Muscle layer of duodenum (tissue), 2 donors: ENCODE measurements around the gene C4orf36.

ENCODE experiments used
- H3K27ac ChIP-seq: one replicate; pipeline ENCODE4 v1.7.0; 2013; ENCODE audit warnings: mild to moderate bottlenecking, low read length
- H3K27me3 ChIP-seq: one replicate; pipeline ENCODE4 v1.7.0; 2013; ENCODE audit warnings: low read depth, mild to moderate bottlenecking, control low read depth, low read length
- H3K36me3 ChIP-seq, 2 donors: one replicate each; pipeline ENCODE4 v1.7.0; 2013; ENCODE audit warnings: low read length in 2 of 2, control low read depth in 1 of 2, mild to moderate bottlenecking in 1 of 2; ENCODE audit not compliant: insufficient read depth in 2 of 2, control insufficient read depth in 1 of 2
- H3K4me1 ChIP-seq, 2 donors: one replicate each; pipeline ENCODE4 v1.7.0; 2013; ENCODE audit warnings: low read length in 2 of 2, mild to moderate bottlenecking in 2 of 2, control low read depth in 1 of 2, moderate library complexity in 1 of 2; ENCODE audit not compliant: insufficient read depth in 2 of 2, control insufficient read depth in 1 of 2
- H3K4me3 ChIP-seq, 2 donors: one replicate each; pipeline ENCODE4 v1.7.0; 2013; ENCODE audit warnings: low read length in 2 of 2, low read depth in 1 of 2, mild to moderate bottlenecking in 1 of 2
- H3K9me3 ChIP-seq, 2 donors: one replicate each; pipeline ENCODE4 v1.7.0; 2013; ENCODE audit warnings: low read length in 2 of 2, control low read depth in 1 of 2, mild to moderate bottlenecking in 1 of 2; ENCODE audit not compliant: control insufficient read depth in 1 of 2
- donor health status: healthy.

Gene C4orf36, protein sequence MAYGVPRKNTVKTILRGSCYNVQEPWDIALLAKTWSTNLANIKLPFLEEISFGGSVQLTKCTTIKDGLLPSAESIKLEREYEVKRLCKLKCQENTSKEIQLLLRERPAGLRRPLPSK

DNA sequence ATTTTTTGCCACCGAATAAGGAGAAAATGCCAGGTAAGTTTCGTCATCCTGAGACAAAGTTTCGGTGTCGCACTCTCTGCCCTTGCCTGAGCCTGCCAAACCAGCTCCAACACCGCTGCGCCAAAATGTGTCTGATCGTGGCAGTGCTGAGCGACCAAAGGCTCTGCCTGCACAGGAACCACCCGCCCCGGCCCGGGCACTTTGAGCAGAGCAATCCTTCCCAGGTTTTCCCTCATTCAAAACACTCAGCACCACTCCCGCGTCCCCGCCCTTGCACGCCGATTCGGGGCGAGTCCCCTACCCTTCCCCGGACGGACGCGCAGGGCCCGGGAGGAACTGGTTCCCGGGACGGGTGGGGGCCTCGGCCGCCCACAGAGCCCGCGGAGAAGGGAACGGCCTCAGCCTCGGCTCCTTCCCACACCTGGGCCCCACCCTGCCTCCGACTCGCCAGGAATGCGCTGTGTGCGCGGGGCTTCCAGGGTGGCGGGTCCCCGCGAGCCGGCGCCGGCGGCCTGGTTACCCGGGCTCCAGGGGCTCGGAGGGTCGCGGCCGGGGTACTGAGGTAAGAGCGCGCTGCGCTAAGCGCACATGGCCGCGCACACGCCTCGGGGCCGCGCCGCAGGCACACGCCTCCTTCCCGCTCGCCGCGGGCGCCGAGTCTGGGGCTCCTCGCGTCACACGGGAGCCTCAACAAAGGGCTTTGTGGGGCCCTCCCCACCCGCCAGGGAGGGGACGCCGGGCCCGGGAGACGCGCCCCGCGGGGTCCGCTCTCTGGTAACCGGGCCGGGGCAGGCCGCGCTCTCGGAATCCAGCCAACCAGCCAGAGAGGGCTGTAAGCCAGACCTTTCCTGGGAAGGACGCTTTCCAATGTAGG lies at the start of gene C4orf36:
C4orf36 (minus strand) TSS at position 661 of the 874 bp plus-strand sequence. CDS start 902 bp downstream, outside the sequence.
- Histone ChIP-seq H3K4me3 (peak within 1 kb of the TSS; percentile 65 to 94), H3K27ac (no peak within 1 kb of the TSS), H3K36me3 (peaks cover 0 to 5% of the 10 kb centered on the region in 2 donors), H3K9me3 (no peaks in the 10 kb centered on the region), H3K27me3 (no peaks in the 10 kb centered on the region), H3K4me1 (peaks cover 0 to 8% of the 10 kb centered on the region in 2 donors)

GRCh38 chr4:86940920-86941460 lies 48.8 kb upstream of the C4orf36 start:
- Histone ChIP-seq H3K27ac (no peak overlapping the region), H3K9me3 (no peaks in the 10 kb centered on the region), H3K27me3 (no peaks in the 10 kb centered on the region), H3K4me3 (no peak overlapping the region), H3K36me3 (no peaks in the 10 kb centered on the region), H3K4me1 (peaks cover 9 to 18% of the 10 kb centered on the region in 2 donors)

- Histone ChIP-seq H3K27me3 (no peaks in the 10 kb centered on the region), H3K27ac (peak overlapping the region; percentile 71), H3K4me3 (no peak overlapping the region), H3K4me1 (peaks cover 6 to 18% of the 10 kb centered on the region in 2 donors), H3K36me3 (no peaks in the 10 kb centered on the region), H3K9me3 (no peaks in the 10 kb centered on the region)
Observed at GRCh38 chr4:86939729-86940575, 47.7 kb upstream of the C4orf36 start.

DNA sequence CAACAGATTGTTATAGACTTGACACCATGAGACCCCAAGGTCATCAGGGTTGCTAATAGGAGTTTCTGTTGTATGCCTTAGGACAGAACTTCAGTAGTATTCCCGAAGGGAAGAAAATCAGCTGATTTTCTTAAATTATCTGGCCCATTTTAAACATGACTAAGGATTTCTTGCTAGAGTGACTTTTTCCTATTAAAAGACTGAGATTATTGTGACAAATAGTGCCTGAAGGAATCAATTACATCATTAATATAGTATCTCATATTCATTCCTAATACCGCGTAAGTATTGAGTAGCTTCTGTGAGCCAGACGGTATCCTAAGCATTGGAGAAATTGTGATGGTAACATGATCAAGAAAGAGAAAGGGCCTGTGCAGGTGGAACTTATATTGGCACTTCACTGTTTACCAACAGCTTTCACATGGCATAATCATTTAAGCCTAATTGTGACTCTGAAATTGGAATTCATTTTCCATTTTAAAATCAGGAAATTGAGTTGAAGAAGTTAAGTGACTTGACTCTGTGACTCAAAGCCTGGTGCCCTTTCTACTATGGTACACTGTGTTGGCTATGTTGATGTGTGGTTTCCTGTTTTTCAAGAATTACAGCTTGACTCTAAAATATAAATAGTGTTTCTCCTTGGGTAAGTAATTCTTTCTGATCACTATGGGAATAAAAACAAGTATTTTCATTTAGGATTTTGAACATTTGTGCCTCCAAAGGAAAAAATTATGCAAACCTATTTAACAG lies 46.7 kb upstream of the C4orf36 start:
- Histone ChIP-seq H3K4me1 (peaks cover 4 to 18% of the 10 kb centered on the region in 2 donors), H3K9me3 (no peaks in the 10 kb centered on the region), H3K36me3 (no peaks in the 10 kb centered on the region), H3K27me3 (no peaks in the 10 kb centered on the region), H3K27ac (peak overlapping the region; percentile 71), H3K4me3 (no peak overlapping the region)

DNA sequence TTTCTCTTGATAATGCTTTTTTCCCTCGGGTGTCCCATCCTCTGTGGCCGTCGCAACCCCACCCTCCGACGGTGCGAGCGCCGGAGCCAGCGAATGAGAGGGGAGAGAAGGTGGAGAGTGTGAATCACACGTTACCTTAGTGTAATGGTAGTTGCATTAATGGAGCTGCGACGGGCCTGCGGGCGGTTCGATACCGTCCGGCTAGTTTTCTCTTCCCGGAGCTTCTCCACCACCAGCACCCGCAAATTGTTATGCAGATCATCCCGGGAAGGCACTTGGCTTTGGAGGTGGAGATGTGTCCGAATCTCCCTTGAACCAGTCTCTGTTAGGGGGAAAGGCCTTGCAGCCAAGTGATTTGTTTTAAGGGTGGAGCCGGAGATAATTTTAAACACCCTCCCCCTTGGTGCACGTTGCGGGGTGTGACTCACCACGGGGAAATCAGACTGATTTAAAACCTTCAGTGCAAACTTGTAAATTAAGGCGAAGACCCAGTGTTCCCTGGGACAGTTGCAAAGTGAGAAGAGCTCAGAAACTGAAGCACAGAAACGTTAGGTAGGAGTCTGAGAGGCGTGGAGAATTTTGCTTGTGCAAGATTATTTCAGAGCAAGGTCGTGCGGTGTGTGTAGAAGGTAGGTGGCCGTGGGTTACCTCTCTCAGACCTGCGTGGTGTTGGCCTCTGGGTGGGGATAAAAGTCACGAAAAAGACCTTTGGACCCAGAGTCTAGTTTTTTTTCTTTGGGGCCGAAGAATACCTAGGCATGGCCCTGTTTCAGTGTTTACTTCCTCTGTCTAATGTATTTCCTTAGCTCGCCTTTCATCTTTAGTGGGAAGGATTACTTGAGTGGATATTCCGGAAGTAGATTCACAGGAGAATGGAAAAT lies 43.9 kb upstream of the C4orf36 start:
- Histone ChIP-seq H3K27ac (peak overlapping the region; percentile 85), H3K36me3 (peaks cover under 1 to 2% of the 10 kb centered on the region in 2 donors), H3K4me3 (peak overlapping the region; percentile 73 to 83), H3K9me3 (no peaks in the 10 kb centered on the region), H3K4me1 (peaks cover 7 to 18% of the 10 kb centered on the region in 2 donors), H3K27me3 (no peaks in the 10 kb centered on the region)

DNA sequence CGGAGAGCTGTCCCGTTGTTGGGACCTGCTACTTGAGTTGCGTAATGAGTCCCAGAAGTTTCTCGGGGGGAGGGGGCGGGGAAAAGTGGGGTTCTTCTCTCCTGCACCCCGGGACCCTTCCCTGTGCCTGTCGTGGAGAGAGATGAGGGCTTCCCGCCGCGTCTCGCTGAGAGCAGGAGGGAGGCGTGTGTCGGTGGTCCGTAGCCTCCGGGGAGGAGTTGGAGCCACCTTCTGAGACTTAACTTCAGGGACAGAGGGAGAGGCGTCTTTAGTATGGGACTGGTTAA lies 43.3 kb upstream of the C4orf36 start:
- Histone ChIP-seq H3K36me3 (peaks cover 5 to 7% of the 10 kb centered on the region in 2 donors), H3K4me1 (peaks cover 7 to 18% of the 10 kb centered on the region in 2 donors), H3K27ac (peak overlapping the region; percentile 85), H3K4me3 (peak overlapping the region; percentile 73 to 83), H3K9me3 (no peaks in the 10 kb centered on the region), H3K27me3 (no peaks in the 10 kb centered on the region)

- peak within 1 kb of the TSS; percentile 99 for H3K27ac ChIP-seq
- no peaks in the 10 kb centered on the region for H3K27me3 ChIP-seq
- H3K4me1 ChIP-seq: peaks cover 7 to 15% of the 10 kb centered on the region in 2 donors
- peak within 1 kb of the TSS; percentile 73 to 91 for H3K4me3 ChIP-seq
- H3K36me3 ChIP-seq: peaks cover 5 to 7% of the 10 kb centered on the region in 2 donors
- H3K9me3 ChIP-seq: no peaks in the 10 kb centered on the region
Observed at GRCh38 chr4:86934771-86935565, 42.7 kb upstream of the C4orf36 start, which contains the start of gene AFF1. AFF1 (plus strand) TSS chr4:86935011; CDS start chr4:86948534, 13,523 bp downstream.

GRCh38 chr4:86934147-86934770 lies 42.0 kb upstream of the C4orf36 start:
- H3K27ac ChIP-seq: peak overlapping the region; percentile 99
- H3K4me1 ChIP-seq: peaks cover 7 to 8% of the 10 kb centered on the region in 2 donors
- H3K9me3 ChIP-seq: no peaks in the 10 kb centered on the region
- peak overlapping the region; percentile 73 to 91 for H3K4me3 ChIP-seq
- H3K36me3 ChIP-seq: peaks cover 5 to 7% of the 10 kb centered on the region in 2 donors
- H3K27me3 ChIP-seq: no peaks in the 10 kb centered on the region
